Pancreas (tissue), 10 donors: ENCODE measurements around the gene UBN1. TPM values are rescaled to one million over a fixed set of nuclear protein-coding genes. Genes with fewer than 3 reads are reported as not detected.
"Not testable (repeated sequence)": the region's sequence is repeated elsewhere in the genome, so short reads cannot be mapped to it uniquely, and the experiment has no call there.

Experiments used
- ATAC-seq, 4 donors: fragments of 200-7000 bp; cut with Tn5 transposase; one replicate each; pipeline versions ENCODE4 v1.8.0 to v1.9.1; 2020; ENCODE audit warnings: mild to moderate bottlenecking in 4 of 4, moderate library complexity in 4 of 4
- DNase-seq, 6 donors: peaks; one replicate each; pipeline ENCODE4 v3.0.0-alpha.2; 2020
- FAIRE-seq: peaks from 2 replicates; lab custom pipeline; 2012; peaks lifted over from hg19 to GRCh38; lab: Jason Lieb, UNC
- H3K27ac ChIP-seq, 4 donors: fragments of 200-600 bp; sonication (generic); 1 replicate in 3 of 4; 2 replicates in 1 of 4; pipeline versions ENCODE4 v1.5.0 to v1.8.0; 2020
- H3K27me3 ChIP-seq, 4 donors: fragments of 200-600 bp; one replicate each; pipeline ENCODE4 v1.8.0; 2021
- H3K36me3 ChIP-seq, 3 donors: fragments of 200-600 bp; sonication (generic) in 1 of 3; one replicate each; pipeline versions ENCODE4 v1.5.0 to v1.8.0; 2020 to 2021
- H3K4me1 ChIP-seq, 3 donors: fragments of 200-600 bp; one replicate each; pipeline ENCODE4 v1.8.0; 2021
- H3K4me3 ChIP-seq, 4 donors: fragments of 200-600 bp; sonication (generic) in 2 of 4; one replicate each; pipeline versions ENCODE4 v1.5.0 to v1.8.0; 2020 to 2021
- H3K9me3 ChIP-seq, 4 donors: fragments of 200-600 bp; one replicate each; pipeline ENCODE4 v1.8.0; 2021
- WGBS, 2 donors: extraction: QIAGEN DNeasy Blood & Tissue Kit; methylation state at CpG; one replicate each; pipeline ENCODE4 v1.1.7; 2013; 5-methylcytosine and 5-hydroxymethylcytosine counted together
- intact Hi-C, 3 donors: fragments of 100-400 bp; cut with DNase I; formaldehyde crosslinking; loops; one replicate each; pipeline versions ENCODE4 v1.11.1 to v1.14.2; 2022
- polyA plus RNA-seq, 2 donors: library from polyadenylated mRNA; stranded (reverse); fragments of 200-250 nt; gene quantifications; one replicate each; pipeline ENCODE4 v1.2.3, GENCODE V29; 2013
- total RNA-seq, 6 donors: library from RNA; stranded (reverse); fragmentation: NEBNext Ultra II Directional in 4 of 6; extraction: Animal tissue kit (Norgen Biotek cat#: 25700) in 4 of 6; gene quantifications; one replicate each; pipeline versions ENCODE4 v1.2.1 to v1.2.4, GENCODE V29; 2021 to 2023
- TF ChIP-seq, protein P1 (sequence below), 4 donors: fragments of 200-600 bp; sonication (generic) in 3 of 4; IDR thresholded peaks; one replicate each; pipeline versions ENCODE4 v1.5.0 to v1.8.0; 2021; ENCODE audit warnings: antibody characterized with exemption in 4 of 4
- donor health status: healthy with polysubstance abuse.
- donor health status: DM: no; HTN: no; CAD: no; lungs with moderate emphysema.
- donor health status: DM: no; HTN: no; CAD: no.
- donor health status: control.
- donor health status: control.
- donor health status: Bipolar disorder and iron deficiency.
- donor health status: DM: yes; HTN: yes; CAD: no.
- donor health status: DM: no; HTN: no; CAD: no.
- donor health status: DM: no; HTN: no; CAD: no.
- donor health status: DM: yes; HTN: yes; CAD: no.

Gene UBN1
- total and polyA plus RNA-seq, 8 donors = 8.0 to 17.3 (median 10.9) TPM

DNA sequence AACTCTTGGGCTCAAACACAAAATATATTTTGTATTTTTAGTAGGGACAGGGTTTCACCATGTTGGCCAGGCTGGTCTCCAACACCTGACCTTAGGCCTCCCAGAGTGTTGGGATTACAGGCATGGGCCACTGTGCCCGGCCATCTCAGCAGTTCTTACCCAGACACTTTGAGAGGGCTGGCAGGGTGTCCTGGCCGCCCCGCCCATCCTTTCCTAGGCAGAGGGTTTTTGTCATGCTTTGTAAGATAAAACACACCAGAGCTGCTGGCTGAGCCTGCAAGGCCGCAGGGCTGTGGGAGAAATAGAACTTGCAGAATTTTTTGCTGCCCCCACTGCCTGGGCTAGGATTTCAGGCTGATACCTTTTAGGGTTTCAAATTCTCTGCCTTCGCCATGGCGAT lies 80.9 kb downstream of the UBN1 start:
- no peak overlapping the region for H3K27ac ChIP-seq

DNA sequence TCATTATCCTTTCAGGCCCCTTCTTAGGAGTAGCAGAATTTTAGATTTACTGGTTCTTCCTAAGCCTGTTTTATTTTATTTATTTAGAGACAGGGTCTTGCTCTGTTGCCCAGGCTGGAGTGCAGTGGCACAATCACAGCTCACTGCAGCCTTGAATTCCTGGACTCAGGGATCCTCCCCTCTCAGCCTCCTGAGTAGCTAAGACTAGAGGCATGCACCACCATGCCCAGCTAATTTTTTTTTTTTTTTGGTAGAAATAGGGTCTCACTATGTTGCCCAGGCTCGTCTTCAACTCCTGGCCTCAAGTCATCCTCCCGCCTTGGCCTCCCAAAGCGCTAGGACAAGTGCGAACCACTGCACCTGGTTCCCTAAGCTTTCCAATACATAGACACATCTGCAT lies 82.3 kb downstream of the UBN1 start:
- H3K27me3 ChIP-seq, FAIRE-seq, H3K4me3 ChIP-seq, intact Hi-C loops, H3K36me3 ChIP-seq, ATAC-seq, H3K9me3 ChIP-seq, DNase-seq, H3K27ac ChIP-seq: not testable (repeated sequence)
- WGBS, 2 donors = 95 to 100% methylated on average over 4 of the region's 4 CpGs
- peaks cover 0 to 10% (median 4%) of the 10 kb centered on the region in 3 donors for H3K4me1 ChIP-seq

More for the DNA sequence above, 80.9 kb downstream of the UBN1 start:
- H3K4me3 ChIP-seq = no peak overlapping the region
- FAIRE-seq (no peak), DNase-seq (no peak), ATAC-seq (no peak)
- H3K4me1 ChIP-seq = peaks cover 0 to 16% (median 10%) of the 10 kb centered on the region in 3 donors
- no peaks in the 10 kb centered on the region for H3K9me3 ChIP-seq
- TF ChIP-seq, protein P1, sequence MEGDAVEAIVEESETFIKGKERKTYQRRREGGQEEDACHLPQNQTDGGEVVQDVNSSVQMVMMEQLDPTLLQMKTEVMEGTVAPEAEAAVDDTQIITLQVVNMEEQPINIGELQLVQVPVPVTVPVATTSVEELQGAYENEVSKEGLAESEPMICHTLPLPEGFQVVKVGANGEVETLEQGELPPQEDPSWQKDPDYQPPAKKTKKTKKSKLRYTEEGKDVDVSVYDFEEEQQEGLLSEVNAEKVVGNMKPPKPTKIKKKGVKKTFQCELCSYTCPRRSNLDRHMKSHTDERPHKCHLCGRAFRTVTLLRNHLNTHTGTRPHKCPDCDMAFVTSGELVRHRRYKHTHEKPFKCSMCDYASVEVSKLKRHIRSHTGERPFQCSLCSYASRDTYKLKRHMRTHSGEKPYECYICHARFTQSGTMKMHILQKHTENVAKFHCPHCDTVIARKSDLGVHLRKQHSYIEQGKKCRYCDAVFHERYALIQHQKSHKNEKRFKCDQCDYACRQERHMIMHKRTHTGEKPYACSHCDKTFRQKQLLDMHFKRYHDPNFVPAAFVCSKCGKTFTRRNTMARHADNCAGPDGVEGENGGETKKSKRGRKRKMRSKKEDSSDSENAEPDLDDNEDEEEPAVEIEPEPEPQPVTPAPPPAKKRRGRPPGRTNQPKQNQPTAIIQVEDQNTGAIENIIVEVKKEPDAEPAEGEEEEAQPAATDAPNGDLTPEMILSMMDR (IDR thresholded peaks at IDR 0.05) = no peak
- 92 to 98% methylated on average over 6 of the region's 6 CpGs for WGBS, 2 donors
- no peaks in the 10 kb centered on the region for H3K36me3 ChIP-seq
- intact Hi-C loops = no loop called here
- no peaks in the 10 kb centered on the region for H3K27me3 ChIP-seq

DNA sequence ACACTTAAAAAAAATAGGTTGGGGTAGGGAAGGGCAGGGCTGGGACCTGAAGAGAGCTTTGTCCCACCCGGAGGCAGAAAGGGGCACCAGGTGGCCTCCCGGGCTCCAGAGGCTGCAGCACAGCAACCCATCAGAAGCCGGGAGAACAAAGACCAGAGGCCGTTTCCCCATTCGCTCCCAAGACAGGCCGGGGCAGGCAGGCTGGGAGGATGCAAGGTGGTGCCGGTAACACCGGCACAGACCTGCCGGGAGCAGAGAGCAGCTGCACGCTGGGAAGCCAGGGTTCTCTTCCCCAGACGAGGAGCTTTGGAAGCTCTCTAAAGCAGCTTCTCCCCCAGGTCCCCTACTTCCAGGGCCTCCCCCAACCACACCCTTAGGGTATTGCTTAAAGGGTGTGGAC lies 84.1 kb downstream of the UBN1 start:
- no peak for FAIRE-seq
- intact Hi-C loops = no loop called here
- WGBS, 2 donors = 85 to 88% methylated on average over 11 of the region's 11 CpGs

More for the DNA sequence above, 84.1 kb downstream of the UBN1 start:
- DNase-seq (no peak), ATAC-seq (no peak)
- Histone ChIP-seq H3K9me3 (no peaks in the 10 kb centered on the region), H3K27me3 (no peaks in the 10 kb centered on the region), H3K27ac (no peak overlapping the region), H3K36me3 (no peaks in the 10 kb centered on the region), H3K4me3 (no peak overlapping the region), H3K4me1 (no peaks in the 10 kb centered on the region)
- TF ChIP-seq, protein P1 (IDR thresholded peaks at IDR 0.05) = no peak

Other genes starting within 250 kb of the UBN1 start
- 10 to 100 TPM in 5 of 6 donors, 1 to 10 TPM in 1; 9.1 to 19.4 (median 14.3) TPM for gene UBALD1, start 232.6 kb upstream of the UBN1 start, total RNA-seq
- 10 to 100 TPM; 29.3 to 42.5 TPM for gene UBALD1, start 232.6 kb upstream of the UBN1 start, polyA plus RNA-seq
- 10 to 100 TPM; 29.0 to 43.8 (median 33.0) TPM for gene MGRN1, start 222.7 kb upstream of the UBN1 start, total RNA-seq
- gene MGRN1, start 222.7 kb upstream of the UBN1 start, polyA plus RNA-seq = 10 to 100 TPM; 17.2 to 29.9 TPM
- 10 to 100 TPM in 5 of 6 donors, 1 to 10 TPM in 1; 7.0 to 16.5 (median 12.8) TPM for gene NUDT16L1, start 153.9 kb upstream of the UBN1 start, total RNA-seq
- 10 to 100 TPM; 17.3 to 32.3 TPM for gene NUDT16L1, start 153.9 kb upstream of the UBN1 start, polyA plus RNA-seq
- gene ANKS3, start 113.2 kb upstream of the UBN1 start, total RNA-seq = 10 to 100 TPM in 5 of 6 donors, 1 to 10 TPM in 1; 8.7 to 20.4 (median 11.7) TPM
- 10 to 100 TPM; 56.8 to 69.1 TPM for gene ANKS3, start 113.2 kb upstream of the UBN1 start, polyA plus RNA-seq
- 1 to 10 TPM in 1 of 6 donors, under 1 TPM in 5; 0.23 to 1.0 (median 0.58) TPM for gene DNAAF8, start 112.9 kb upstream of the UBN1 start, total RNA-seq
- 1 to 10 TPM in 1 of 2 donors, under 1 TPM in 1; 0.52 to 1.0 TPM for gene DNAAF8, start 112.9 kb upstream of the UBN1 start, polyA plus RNA-seq
- gene ZNF500, start 80.3 kb upstream of the UBN1 start, total RNA-seq = 10 to 100 TPM in 1 of 6 donors, 1 to 10 TPM in 5; 5.5 to 10.0 (median 7.2) TPM
- 10 to 100 TPM in 1 of 2 donors, 1 to 10 TPM in 1; 6.5 to 14.1 TPM for gene ZNF500, start 80.3 kb upstream of the UBN1 start, polyA plus RNA-seq
- gene SEPTIN12, start 59.1 kb upstream of the UBN1 start, total RNA-seq = not detected
- gene SEPTIN12, start 59.1 kb upstream of the UBN1 start, polyA plus RNA-seq = 1 to 10 TPM in 1 of 2 donors, not detected in 1; 1.4 TPM
- gene SMIM22, start 52.1 kb upstream of the UBN1 start, total RNA-seq = 10 to 100 TPM; 49.2 to 69.1 (median 63.2) TPM
- 100 to 1,000 TPM; 176 to 367 TPM for gene SMIM22, start 52.1 kb upstream of the UBN1 start, polyA plus RNA-seq
- 10 to 100 TPM; 12.3 to 18.3 (median 13.0) TPM for gene ROGDI, start 44.8 kb upstream of the UBN1 start, total RNA-seq
- 10 to 100 TPM; 55.0 to 63.0 TPM for gene ROGDI, start 44.8 kb upstream of the UBN1 start, polyA plus RNA-seq
- 10 to 100 TPM; 27.2 to 58.6 (median 40.4) TPM for gene GLYR1, start 193 bp upstream of the UBN1 start, total RNA-seq
- 10 to 100 TPM; 33.0 to 41.4 TPM for gene GLYR1, start 193 bp upstream of the UBN1 start, polyA plus RNA-seq
- gene PPL, start 89.7 kb downstream of the UBN1 start, total RNA-seq = 10 to 100 TPM; 10.4 to 19.8 (median 12.9) TPM
- 10 to 100 TPM; 15.7 to 27.2 TPM for gene PPL, start 89.7 kb downstream of the UBN1 start, polyA plus RNA-seq
- under 1 TPM; 0.22 to 0.79 (median 0.62) TPM for gene SEC14L5, start 110.8 kb downstream of the UBN1 start, total RNA-seq
- under 1 TPM; 0.27 to 0.40 TPM for gene SEC14L5, start 110.8 kb downstream of the UBN1 start, polyA plus RNA-seq
- gene NAGPA, start 186.5 kb downstream of the UBN1 start, total RNA-seq = 1 to 10 TPM; 3.7 to 7.0 (median 6.4) TPM
- gene NAGPA, start 186.5 kb downstream of the UBN1 start, polyA plus RNA-seq = 10 to 100 TPM in 1 of 2 donors, 1 to 10 TPM in 1; 8.3 to 10.0 TPM
- gene C16orf89, start 218.5 kb downstream of the UBN1 start, total RNA-seq = 1 to 10 TPM in 5 of 6 donors, not detected in 1; 1.1 to 9.1 (median 5.2) TPM
- gene C16orf89, start 218.5 kb downstream of the UBN1 start, polyA plus RNA-seq = 1 to 10 TPM; 1.6 to 1.7 TPM
- 10 to 100 TPM; 13.0 to 23.3 (median 16.9) TPM for gene ALG1, start 224.4 kb downstream of the UBN1 start, total RNA-seq
- gene ALG1, start 224.4 kb downstream of the UBN1 start, polyA plus RNA-seq = 10 to 100 TPM; 14.1 to 15.3 TPM